ENCODE data around the gene RIMKLB. TPM values are rescaled to one million over a fixed set of nuclear protein-coding genes. Genes with fewer than 3 reads are reported as not detected.

Gene RIMKLB, protein sequence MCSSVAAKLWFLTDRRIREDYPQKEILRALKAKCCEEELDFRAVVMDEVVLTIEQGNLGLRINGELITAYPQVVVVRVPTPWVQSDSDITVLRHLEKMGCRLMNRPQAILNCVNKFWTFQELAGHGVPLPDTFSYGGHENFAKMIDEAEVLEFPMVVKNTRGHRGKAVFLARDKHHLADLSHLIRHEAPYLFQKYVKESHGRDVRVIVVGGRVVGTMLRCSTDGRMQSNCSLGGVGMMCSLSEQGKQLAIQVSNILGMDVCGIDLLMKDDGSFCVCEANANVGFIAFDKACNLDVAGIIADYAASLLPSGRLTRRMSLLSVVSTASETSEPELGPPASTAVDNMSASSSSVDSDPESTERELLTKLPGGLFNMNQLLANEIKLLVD
- total RNA-seq = 10 to 100 TPM; 36.5 to 49.7 (median 43.5) TPM

DNA sequence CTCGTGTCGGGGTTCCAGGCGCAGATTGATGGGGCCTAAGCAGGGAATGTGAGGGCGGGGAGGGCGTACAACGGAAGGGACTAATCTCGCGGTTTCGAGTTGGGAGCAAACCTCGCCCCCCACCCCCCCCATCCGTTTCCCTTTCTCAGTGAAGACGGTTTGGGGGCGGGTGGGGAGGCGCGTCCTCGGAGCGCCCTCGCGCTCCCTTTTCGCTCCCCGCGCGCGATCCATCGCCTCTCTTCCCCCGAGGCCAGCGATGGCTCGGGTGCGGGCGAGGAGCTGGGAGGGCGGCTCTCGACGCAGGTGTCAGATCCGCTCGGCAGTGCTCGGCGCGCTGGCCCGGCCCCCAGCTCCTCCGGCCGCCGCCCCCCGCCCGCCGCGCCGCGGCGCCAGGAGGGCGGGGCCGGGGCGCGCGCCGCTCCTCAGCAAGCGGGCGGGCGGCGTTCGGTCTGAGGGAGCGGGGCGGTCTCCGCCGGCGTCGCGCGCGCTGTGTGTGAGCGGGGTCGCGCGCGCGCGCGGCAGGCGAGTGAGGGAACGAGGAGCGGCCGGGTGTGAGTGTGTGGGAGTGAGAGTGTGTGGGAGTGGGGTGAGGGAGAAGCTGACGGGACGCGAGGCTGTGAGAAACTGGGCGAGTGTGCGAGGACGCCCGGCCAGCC lies at the start of gene RIMKLB:
Gene RIMKLB (plus strand): TSS at position 516 of the 656 bp plus-strand sequence. CDS start 15,876 bp downstream, outside the sequence.
- peak within 1 kb of the TSS; percentile 82 to 100 (median 98) for H3K27ac ChIP-seq
- peak; percentile 94 for ATAC-seq
- peak within 1 kb of the TSS; percentile 61 to 99 for H3K4me3 ChIP-seq
- no peaks in the 10 kb centered on the region for H3K36me3 ChIP-seq
- WGBS, 2 donors (ENCODE audit: low coverage in 1 of 2) = no CpG with 5 or more reads among the region's 88 CpGs
- peaks cover 6 to 56% (median 10%) of the 10 kb centered on the region in 3 donors for H3K4me1 ChIP-seq
- no peaks in the 10 kb centered on the region for H3K9me3 ChIP-seq
- H3K27me3 ChIP-seq = no peaks in the 10 kb centered on the region
- TF ChIP-seq EP300 (IDR thresholded peaks at IDR 0.05) (no peak), POLR2A (IDR thresholded peaks at IDR 0.05) (peak; percentile 63 to 64), POLR2AphosphoS5 (IDR thresholded peaks at IDR 0.05) (peak; percentile 53)
- TF ChIP-seq, protein P1, sequence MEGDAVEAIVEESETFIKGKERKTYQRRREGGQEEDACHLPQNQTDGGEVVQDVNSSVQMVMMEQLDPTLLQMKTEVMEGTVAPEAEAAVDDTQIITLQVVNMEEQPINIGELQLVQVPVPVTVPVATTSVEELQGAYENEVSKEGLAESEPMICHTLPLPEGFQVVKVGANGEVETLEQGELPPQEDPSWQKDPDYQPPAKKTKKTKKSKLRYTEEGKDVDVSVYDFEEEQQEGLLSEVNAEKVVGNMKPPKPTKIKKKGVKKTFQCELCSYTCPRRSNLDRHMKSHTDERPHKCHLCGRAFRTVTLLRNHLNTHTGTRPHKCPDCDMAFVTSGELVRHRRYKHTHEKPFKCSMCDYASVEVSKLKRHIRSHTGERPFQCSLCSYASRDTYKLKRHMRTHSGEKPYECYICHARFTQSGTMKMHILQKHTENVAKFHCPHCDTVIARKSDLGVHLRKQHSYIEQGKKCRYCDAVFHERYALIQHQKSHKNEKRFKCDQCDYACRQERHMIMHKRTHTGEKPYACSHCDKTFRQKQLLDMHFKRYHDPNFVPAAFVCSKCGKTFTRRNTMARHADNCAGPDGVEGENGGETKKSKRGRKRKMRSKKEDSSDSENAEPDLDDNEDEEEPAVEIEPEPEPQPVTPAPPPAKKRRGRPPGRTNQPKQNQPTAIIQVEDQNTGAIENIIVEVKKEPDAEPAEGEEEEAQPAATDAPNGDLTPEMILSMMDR (IDR thresholded peaks at IDR 0.05) = no peak

DNA sequence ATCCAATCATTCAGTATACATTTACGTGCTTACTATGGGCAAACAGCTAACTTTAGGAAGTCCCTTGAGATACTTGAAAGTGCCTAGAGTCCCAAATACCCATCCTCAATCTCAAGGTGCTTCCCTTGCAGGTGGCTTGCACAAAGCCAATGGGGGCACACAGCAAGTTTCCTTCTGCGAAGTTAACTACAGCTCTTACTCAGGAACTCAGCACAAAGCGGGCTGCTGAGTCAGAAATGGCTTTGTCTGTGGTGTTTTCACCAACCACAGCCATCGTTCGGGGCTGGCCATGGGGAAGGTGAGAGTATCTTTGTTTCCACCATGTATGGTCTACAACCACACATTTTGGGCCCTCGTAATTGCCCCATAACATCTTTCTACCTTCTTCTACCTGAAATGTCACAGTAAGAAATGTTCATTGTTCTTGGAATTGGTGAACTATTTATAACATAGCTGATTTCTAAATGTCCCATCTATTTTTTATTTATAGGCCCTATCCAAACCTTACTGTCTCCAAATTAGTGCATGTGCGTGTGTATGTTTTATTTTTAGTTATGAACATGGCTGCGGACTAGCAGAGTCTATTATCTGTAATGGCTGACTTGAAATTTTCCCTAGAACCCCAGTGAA lies 49.1 kb upstream of the RIMKLB start:
- peaks cover 4% of the 10 kb centered on the region for H3K27me3 ChIP-seq
- H3K4me3 ChIP-seq = no peak overlapping the region
- H3K36me3 ChIP-seq = no peaks in the 10 kb centered on the region
- H3K4me1 ChIP-seq = no peaks in the 10 kb centered on the region
- no peak for ATAC-seq
- 77 to 85% methylated on average over 7 of the region's 8 CpGs for WGBS, 2 donors (ENCODE audit: low coverage in 1 of 2)
- H3K27ac ChIP-seq = no peak overlapping the region
- H3K9me3 ChIP-seq = no peaks in the 10 kb centered on the region
- TF ChIP-seq POLR2A (IDR thresholded peaks at IDR 0.05) = no peak
- TF ChIP-seq, protein P1 (IDR thresholded peaks at IDR 0.05) = no peak
- TF ChIP-seq POLR2AphosphoS5 (IDR thresholded peaks at IDR 0.05) = no peak
- no peak for TF ChIP-seq EP300 (IDR thresholded peaks at IDR 0.05)

DNA sequence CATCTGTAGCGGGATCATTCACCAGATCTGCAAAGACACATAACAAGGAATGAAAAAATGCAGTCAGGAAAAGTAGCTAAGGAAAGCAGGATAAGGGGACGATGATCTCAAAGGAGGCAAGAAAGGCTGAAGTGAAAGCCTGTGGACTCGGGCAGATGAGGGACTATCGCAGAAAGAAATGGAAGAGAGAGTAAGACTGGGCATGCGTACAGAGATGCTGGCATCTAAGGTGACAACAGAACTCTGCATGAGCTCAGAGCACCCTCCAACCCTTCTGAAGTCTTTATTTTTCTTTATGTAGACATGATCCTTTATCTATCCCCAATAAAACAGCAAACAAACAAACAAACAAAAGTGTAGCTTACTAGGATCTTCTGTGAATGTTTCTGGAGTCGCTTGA lies 42.4 kb upstream of the RIMKLB start:
- TF ChIP-seq, protein P1 (IDR thresholded peaks at IDR 0.05) = no peak
- TF ChIP-seq POLR2A (IDR thresholded peaks at IDR 0.05) (no peak), EP300 (IDR thresholded peaks at IDR 0.05) (no peak), POLR2AphosphoS5 (IDR thresholded peaks at IDR 0.05) (no peak)
- ATAC-seq = no peak
- Histone ChIP-seq H3K4me3 (no peak overlapping the region), H3K9me3 (no peaks in the 10 kb centered on the region), H3K36me3 (no peaks in the 10 kb centered on the region), H3K27ac (no peak overlapping the region), H3K4me1 (no peaks in the 10 kb centered on the region), H3K27me3 (peaks cover 4% of the 10 kb centered on the region)
- WGBS, 2 donors (ENCODE audit: low coverage in 1 of 2) = 61 to 85% methylated on average over 4 to 6 of the region's 6 CpGs

DNA sequence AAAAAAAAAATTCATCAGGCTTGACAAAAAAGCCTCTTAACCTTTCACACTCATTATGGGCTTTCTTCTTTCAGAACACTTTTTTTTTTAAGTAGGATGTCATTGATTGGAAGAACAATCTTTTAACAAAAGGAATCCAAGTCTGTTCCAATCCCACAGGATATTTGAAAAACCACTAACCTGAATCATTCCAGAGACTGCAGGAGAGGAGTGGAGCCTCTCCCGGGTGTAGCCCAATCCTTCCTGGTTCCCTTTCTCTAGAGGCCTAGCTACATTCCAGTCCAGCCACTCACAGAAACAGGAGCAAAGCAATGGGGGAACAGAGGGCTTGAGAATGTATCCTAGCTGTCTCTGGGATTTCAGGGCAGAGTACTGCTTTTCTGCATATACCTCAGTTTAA lies 39.4 kb upstream of the RIMKLB start:
- Histone ChIP-seq H3K27me3 (no peaks in the 10 kb centered on the region), H3K36me3 (no peaks in the 10 kb centered on the region), H3K4me1 (no peaks in the 10 kb centered on the region), H3K4me3 (no peak overlapping the region), H3K9me3 (no peaks in the 10 kb centered on the region), H3K27ac (no peak overlapping the region)
- TF ChIP-seq, protein P1 (IDR thresholded peaks at IDR 0.05) = no peak
- no peak for TF ChIP-seq EP300 (IDR thresholded peaks at IDR 0.05)
- no peak for TF ChIP-seq POLR2AphosphoS5 (IDR thresholded peaks at IDR 0.05)
- no peak for TF ChIP-seq POLR2A (IDR thresholded peaks at IDR 0.05)
- no peak for ATAC-seq
- whole genome bisulfite sequencing, 2 donors (ENCODE audit: low coverage in 1 of 2) = 33% methylated on average over 1 of the region's 1 CpG; no CpG with 5 or more reads in 1 of the 2 donors
